GM23338 (cell line): ENCODE data around the gene FARS2. TPM values are rescaled to one million over a fixed set of nuclear protein-coding genes. Genes with fewer than 3 reads are reported as not detected.

ENCODE experiments used
- ATAC-seq: fragments of 200-7000 bp; cut with Tn5 transposase; 3 replicates; pipeline ENCODE4 v1.9.1; 2020
- DNase-seq: peaks from one replicate; pipeline ENCODE4 v3.0.0-alpha.2; 2015; ENCODE audit warnings: low spot score
- H2AFZ ChIP-seq: fragments of 200-600 bp; sonication (generic); 2 replicates; pipeline ENCODE4 v1.8.0; 2016; ENCODE audit warnings: antibody characterized with exemption, mild to moderate bottlenecking, moderate library complexity
- H3F3A ChIP-seq: fragments of 200-600 bp; sonication (generic); replicated peaks from 2 replicates; pipeline ENCODE4 v1.8.0; 2017; ENCODE audit warnings: antibody characterized with exemption, mixed run types, low read depth
- H3K27ac ChIP-seq: fragments of 200-600 bp; sonication (generic); 2 replicates; pipeline ENCODE4 v1.6.1; 2016; ENCODE audit warnings: low read depth
- H3K27me3 ChIP-seq: fragments of 200-600 bp; sonication (generic); 2 replicates; pipeline ENCODE4 v1.8.0; 2016; ENCODE audit warnings: mild to moderate bottlenecking, mixed run types, moderate library complexity; ENCODE audit not compliant: insufficient read depth
- H3K36me3 ChIP-seq: fragments of 200-600 bp; sonication (generic); 2 replicates; pipeline ENCODE4 v1.8.0; 2016; ENCODE audit warnings: mild to moderate bottlenecking; ENCODE audit not compliant: insufficient read depth
- H3K4me1 ChIP-seq: fragments of 200-600 bp; sonication (generic); 2 replicates; pipeline ENCODE4 v1.8.0; 2016; ENCODE audit warnings: mild to moderate bottlenecking, moderate library complexity; ENCODE audit not compliant: insufficient read depth
- H3K4me2 ChIP-seq: fragments of 200-600 bp; sonication (generic); 2 replicates; pipeline ENCODE4 v1.7.1; 2017; ENCODE audit warnings: mixed run types
- H3K4me3 ChIP-seq: fragments of 200-600 bp; sonication (generic); 2 replicates; pipeline ENCODE4 v1.6.1; 2016; ENCODE audit warnings: mixed run types
- H3K79me2 ChIP-seq: fragments of 200-600 bp; sonication (generic); replicated peaks from 2 replicates; pipeline ENCODE4 v1.8.0; 2017; ENCODE audit warnings: mild to moderate bottlenecking; ENCODE audit not compliant: insufficient read depth
- H3K9me2 ChIP-seq: fragments of 200-600 bp; sonication (generic); 2 replicates; pipeline ENCODE4 v1.8.0; 2017; ENCODE audit not compliant: insufficient read depth
- H4K20me1 ChIP-seq: fragments of 200-600 bp; sonication (generic); replicated peaks from 2 replicates; pipeline ENCODE4 v1.8.0; 2017; ENCODE audit warnings: mild to moderate bottlenecking; ENCODE audit not compliant: insufficient read depth
- H3K27ac Mint-ChIP-seq: 2 replicates; pipeline ENCODE4 v1.8.0; 2020; ENCODE audit warnings: inconsistent platforms, mild to moderate bottlenecking, moderate library complexity, mixed read lengths
- H3K27me3 Mint-ChIP-seq: 3 replicates; pipeline ENCODE4 v1.8.0; 2022; ENCODE audit warnings: low read depth, mild to moderate bottlenecking, moderate library complexity, mixed read lengths, inconsistent platforms; ENCODE audit not compliant: insufficient read depth, poor library complexity
- H3K36me3 Mint-ChIP-seq: 3 replicates; pipeline ENCODE4 v1.8.0; 2021; ENCODE audit warnings: low read depth, mild to moderate bottlenecking, inconsistent platforms, moderate library complexity, mixed read lengths
- H3K4me1 Mint-ChIP-seq: 3 replicates; pipeline ENCODE4 v1.8.0; 2020; ENCODE audit warnings: mild to moderate bottlenecking, inconsistent platforms, mixed read lengths
- H3K4me3 Mint-ChIP-seq: 3 replicates; pipeline ENCODE4 v1.8.0; 2021; ENCODE audit warnings: moderate library complexity, mild to moderate bottlenecking, inconsistent platforms, mixed read lengths
- H3K9me3 Mint-ChIP-seq: 3 replicates; pipeline ENCODE4 v1.8.0; 2020; ENCODE audit warnings: moderate library complexity, mild to moderate bottlenecking, inconsistent platforms, mixed read lengths
- CREB1 ChIP-seq: fragments of 250-450 bp; sonication (Bioruptor Pico); IDR thresholded peaks from 2 replicates; pipeline ENCODE4 v1.5.0; 2020; ENCODE audit warnings: low read depth, mild to moderate bottlenecking, moderate library complexity
- EZH2 ChIP-seq: fragments of 200-600 bp; sonication (generic); IDR thresholded peaks from one replicate; pipeline ENCODE4 v1.8.0; 2017; ENCODE audit warnings: antibody characterized with exemption, mild to moderate bottlenecking, low read depth; ENCODE audit not compliant: unreplicated experiment
- EZH2phosphoT487 ChIP-seq: fragments of 200-600 bp; sonication (generic); IDR thresholded peaks from one replicate; pipeline ENCODE4 v1.8.1; 2018; ENCODE audit warnings: antibody characterized with exemption; ENCODE audit not compliant: unreplicated experiment
- JUNB ChIP-seq: IDR thresholded peaks from one replicate; pipeline ENCODE4 v1.6.1; 2016; ENCODE audit warnings: antibody characterized with exemption; ENCODE audit not compliant: unreplicated experiment
- NANOG ChIP-seq: IDR thresholded peaks from 2 replicates; pipeline ENCODE4 v1.6.1; 2016; ENCODE audit warnings: antibody characterized with exemption, borderline replicate concordance
- POLR2AphosphoS5 ChIP-seq: IDR thresholded peaks from 2 replicates; pipeline ENCODE4 v1.6.1; 2016; ENCODE audit warnings: antibody characterized with exemption, low read depth
- REST ChIP-seq: IDR thresholded peaks from one replicate; pipeline ENCODE4 v1.6.1; 2018; ENCODE audit warnings: antibody characterized with exemption; ENCODE audit not compliant: unreplicated experiment
- STAT1 ChIP-seq: IDR thresholded peaks from one replicate; pipeline ENCODE4 v1.6.1; 2016; ENCODE audit warnings: antibody characterized with exemption; ENCODE audit not compliant: unreplicated experiment
- ZNF114 ChIP-seq: fragments of 250-450 bp; sonication (Bioruptor Pico); IDR thresholded peaks from 2 replicates; pipeline ENCODE4 v1.5.0; 2020; ENCODE audit warnings: mild to moderate bottlenecking, moderate library complexity
- ZNF331 ChIP-seq: fragments of 250-450 bp; sonication (Bioruptor Pico); IDR thresholded peaks from 2 replicates; pipeline ENCODE4 v1.5.0; 2020; ENCODE audit warnings: low read depth, mild to moderate bottlenecking, moderate library complexity
- ZNF462 ChIP-seq: fragments of 250-450 bp; sonication (Bioruptor Pico); IDR thresholded peaks from 2 replicates; pipeline ENCODE4 v1.5.0; 2020; ENCODE audit warnings: mild to moderate bottlenecking, moderate library complexity
- polyA plus RNA-seq: library from polyadenylated mRNA; unstranded; fragments of >200 nt; fragmentation: Nextera tagmentation; extraction: Ambion mirVana; gene quantifications from 2 replicates; pipeline ENCODE4 v1.2.1, GENCODE V29; 2016
- total RNA-seq: library from RNA; depleted of rRNA; stranded (reverse); fragments of >200 nt; shearing (Covaris generic); gene quantifications from 2 replicates; pipeline ENCODE4 v1.2.3, GENCODE V29; 2014
- TF ChIP-seq, protein P1 (sequence below), 2 experiments: fragments of 200-600 bp in 1 of 2; sonication (generic) in 1 of 2; conservative IDR thresholded peaks; 2 replicates each; pipeline versions ENCODE4 v1.5.1 to v1.6.1; 2016 to 2017; ENCODE audit warnings: antibody characterized with exemption in 2 of 2, low read depth in 2 of 2, mild to moderate bottlenecking in 2 of 2, moderate library complexity in 1 of 2
- TF ChIP-seq, protein P2 (sequence below): IDR thresholded peaks from 2 replicates; pipeline ENCODE4 v1.6.1; 2016; ENCODE audit warnings: antibody characterized with exemption

The FARS2 gene
- total and polyA plus RNA-seq, 2 experiments from 2014 or later, result 7.6 to 19.0 TPM

GRCh38 chr6:5229356-5229755 is 32.0 kb upstream of the FARS2 start:
- Histone ChIP-seq H3F3A (no peaks in the 10 kb centered on the region), H4K20me1 (peaks cover 19% of the 10 kb centered on the region), H3K36me3 (no peaks in the 10 kb centered on the region), H3K27me3 (no peaks in the 10 kb centered on the region), H3K4me1 (peaks cover 17% of the 10 kb centered on the region), H2AFZ (no peak overlapping the region), H3K4me2 (no peak overlapping the region), H3K9me2 (no peaks in the 10 kb centered on the region), H3K4me3 (no peak overlapping the region), H3K79me2 (peaks cover 23% of the 10 kb centered on the region), H3K27ac (no peak overlapping the region)
- no peak for TF ChIP-seq JUNB
- TF ChIP-seq, protein P1, sequence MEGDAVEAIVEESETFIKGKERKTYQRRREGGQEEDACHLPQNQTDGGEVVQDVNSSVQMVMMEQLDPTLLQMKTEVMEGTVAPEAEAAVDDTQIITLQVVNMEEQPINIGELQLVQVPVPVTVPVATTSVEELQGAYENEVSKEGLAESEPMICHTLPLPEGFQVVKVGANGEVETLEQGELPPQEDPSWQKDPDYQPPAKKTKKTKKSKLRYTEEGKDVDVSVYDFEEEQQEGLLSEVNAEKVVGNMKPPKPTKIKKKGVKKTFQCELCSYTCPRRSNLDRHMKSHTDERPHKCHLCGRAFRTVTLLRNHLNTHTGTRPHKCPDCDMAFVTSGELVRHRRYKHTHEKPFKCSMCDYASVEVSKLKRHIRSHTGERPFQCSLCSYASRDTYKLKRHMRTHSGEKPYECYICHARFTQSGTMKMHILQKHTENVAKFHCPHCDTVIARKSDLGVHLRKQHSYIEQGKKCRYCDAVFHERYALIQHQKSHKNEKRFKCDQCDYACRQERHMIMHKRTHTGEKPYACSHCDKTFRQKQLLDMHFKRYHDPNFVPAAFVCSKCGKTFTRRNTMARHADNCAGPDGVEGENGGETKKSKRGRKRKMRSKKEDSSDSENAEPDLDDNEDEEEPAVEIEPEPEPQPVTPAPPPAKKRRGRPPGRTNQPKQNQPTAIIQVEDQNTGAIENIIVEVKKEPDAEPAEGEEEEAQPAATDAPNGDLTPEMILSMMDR (conservative IDR thresholded peaks at IDR 0.05; ENCODE audit: low read depth in 2 of 2), result no peak
- no peak for TF ChIP-seq REST
- TF ChIP-seq STAT1, result no peak
- TF ChIP-seq EZH2, result no peak
- no peak for TF ChIP-seq NANOG
- TF ChIP-seq ZNF462, result no peak
- TF ChIP-seq CREB1 (CRISPR knock-in tag), result no peak
- TF ChIP-seq, protein P2, sequence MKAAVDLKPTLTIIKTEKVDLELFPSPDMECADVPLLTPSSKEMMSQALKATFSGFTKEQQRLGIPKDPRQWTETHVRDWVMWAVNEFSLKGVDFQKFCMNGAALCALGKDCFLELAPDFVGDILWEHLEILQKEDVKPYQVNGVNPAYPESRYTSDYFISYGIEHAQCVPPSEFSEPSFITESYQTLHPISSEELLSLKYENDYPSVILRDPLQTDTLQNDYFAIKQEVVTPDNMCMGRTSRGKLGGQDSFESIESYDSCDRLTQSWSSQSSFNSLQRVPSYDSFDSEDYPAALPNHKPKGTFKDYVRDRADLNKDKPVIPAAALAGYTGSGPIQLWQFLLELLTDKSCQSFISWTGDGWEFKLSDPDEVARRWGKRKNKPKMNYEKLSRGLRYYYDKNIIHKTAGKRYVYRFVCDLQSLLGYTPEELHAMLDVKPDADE, result no peak
- no peak for TF ChIP-seq ZNF331 (CRISPR knock-in tag)
- no peak for TF ChIP-seq POLR2AphosphoS5
- no peak for TF ChIP-seq ZNF114 (CRISPR knock-in tag)
- TF ChIP-seq EZH2phosphoT487, result no peak
- H3K36me3 Mint-ChIP-seq, result no peaks in the 10 kb centered on the region
- DNase-seq (no peak), ATAC-seq (no peak)
- H3K4me3 Mint-ChIP-seq, result no peak overlapping the region
- H3K9me3 Mint-ChIP-seq, result no peaks in the 10 kb centered on the region
- H3K27ac Mint-ChIP-seq, result no peak overlapping the region
- H3K4me1 Mint-ChIP-seq, result peaks cover 30% of the 10 kb centered on the region
- H3K27me3 Mint-ChIP-seq, result peaks cover 3% of the 10 kb centered on the region
